Fibroblast of the aortic adventitia (primary cell): ENCODE results near the gene YBEY. TPM values are rescaled to one million over a fixed set of nuclear protein-coding genes. Genes with fewer than 3 reads are reported as not detected.

Experiments used
- DNase-seq: peaks from one replicate; pipeline ENCODE4 v3.0.0-alpha.2; 2010; ENCODE audit warnings: low read depth
- H3K4me3 ChIP-seq: 2 replicates; pipeline ENCODE4 v1.5.1; 2011; ENCODE audit warnings: low read depth, mild to moderate bottlenecking, control low read depth, low read length, moderate library complexity
- total RNA-seq: library from RNA; depleted of rRNA; stranded (reverse); fragments of >200 nt; gene quantifications from 2 replicates; pipeline ENCODE4 v1.2.3, GENCODE V29; 2012; ENCODE audit warnings: low replicate concordance
- TF ChIP-seq, protein P1 (sequence below): IDR thresholded peaks from 2 replicates; pipeline ENCODE4 v1.5.1; 2011; ENCODE audit warnings: mild to moderate bottlenecking, low read length, control low read depth, inconsistent platforms; ENCODE audit not compliant: insufficient read depth

The YBEY gene
- total RNA-seq, 1 donor: 22.4 TPM

DNA sequence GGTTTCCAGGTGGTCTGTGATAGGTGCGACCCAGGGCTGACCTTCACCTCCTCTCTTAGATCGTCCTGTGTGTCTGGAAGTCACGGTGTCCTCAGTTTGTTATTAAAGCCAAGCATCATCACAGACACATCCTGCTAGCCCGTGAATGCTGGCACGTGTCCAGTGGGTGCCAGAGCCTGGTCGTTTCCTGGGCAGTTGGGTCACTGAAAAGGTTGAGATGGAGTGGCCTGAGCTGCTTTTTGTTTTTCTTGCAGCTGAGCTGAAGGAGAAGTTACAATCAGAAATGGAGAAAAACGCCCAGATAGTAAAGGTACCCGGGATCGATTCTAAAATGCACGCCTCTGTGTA, 61.0 kb downstream of the YBEY start:
- TF ChIP-seq, protein P1, sequence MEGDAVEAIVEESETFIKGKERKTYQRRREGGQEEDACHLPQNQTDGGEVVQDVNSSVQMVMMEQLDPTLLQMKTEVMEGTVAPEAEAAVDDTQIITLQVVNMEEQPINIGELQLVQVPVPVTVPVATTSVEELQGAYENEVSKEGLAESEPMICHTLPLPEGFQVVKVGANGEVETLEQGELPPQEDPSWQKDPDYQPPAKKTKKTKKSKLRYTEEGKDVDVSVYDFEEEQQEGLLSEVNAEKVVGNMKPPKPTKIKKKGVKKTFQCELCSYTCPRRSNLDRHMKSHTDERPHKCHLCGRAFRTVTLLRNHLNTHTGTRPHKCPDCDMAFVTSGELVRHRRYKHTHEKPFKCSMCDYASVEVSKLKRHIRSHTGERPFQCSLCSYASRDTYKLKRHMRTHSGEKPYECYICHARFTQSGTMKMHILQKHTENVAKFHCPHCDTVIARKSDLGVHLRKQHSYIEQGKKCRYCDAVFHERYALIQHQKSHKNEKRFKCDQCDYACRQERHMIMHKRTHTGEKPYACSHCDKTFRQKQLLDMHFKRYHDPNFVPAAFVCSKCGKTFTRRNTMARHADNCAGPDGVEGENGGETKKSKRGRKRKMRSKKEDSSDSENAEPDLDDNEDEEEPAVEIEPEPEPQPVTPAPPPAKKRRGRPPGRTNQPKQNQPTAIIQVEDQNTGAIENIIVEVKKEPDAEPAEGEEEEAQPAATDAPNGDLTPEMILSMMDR: no peak
- no peak for DNase-seq
- no peak overlapping the region for H3K4me3 ChIP-seq

Other genes starting within 250 kb of the YBEY start
- gene COL6A2, start 188.2 kb upstream of the YBEY start, total RNA-seq: 1,068 and 5,275 TPM in 2 replicates
- gene FTCD, start 130.8 kb upstream of the YBEY start, total RNA-seq: 0.25 and 0.27 TPM in 2 replicates
- 6.1 and 9.4 TPM in 2 replicates for gene SPATC1L, start 101.9 kb upstream of the YBEY start, total RNA-seq
- gene LSS, start 57.6 kb upstream of the YBEY start, total RNA-seq: 67.2 and 124 TPM in 2 replicates
- 66.4 and 77.4 TPM in 2 replicates for gene MCM3AP, start 731 bp upstream of the YBEY start, total RNA-seq
- 3.6 and 10.2 TPM in 2 replicates for gene C21orf58, start 37.5 kb downstream of the YBEY start, total RNA-seq
- 27.8 and 40.3 TPM in 2 replicates for gene PCNT, start 37.8 kb downstream of the YBEY start, total RNA-seq
- gene DIP2A, start 172.5 kb downstream of the YBEY start, total RNA-seq: 26.5 and 34.4 TPM in 2 replicates